WTC11 (cell line): ENCODE measurements around the gene AFG3L2. TPM values are rescaled to one million over a fixed set of nuclear protein-coding genes. Genes with fewer than 3 reads are reported as not detected.

ENCODE experiments used
- ATAC-seq: fragments of 200-7000 bp; cut with Tn5 transposase; 2 replicates; pipeline ENCODE4 v1.10.0; 2021; ENCODE audit warnings: mild to moderate bottlenecking, moderate library complexity
- CTCF ChIA-PET: fragments of 300-600 bp; sonication (Branson Sonifier 250); formaldehyde crosslinking; loops from one replicate; lab custom pipeline; 2021; ENCODE audit warnings: antibody characterized with exemption; lab: Charles Lee
- POLR2A ChIA-PET: fragments of 350-600 bp; sonication (Branson Sonifier 250); formaldehyde crosslinking; loops from one replicate; lab custom pipeline; 2021; ENCODE audit warnings: antibody characterized with exemption; lab: Charles Lee
- DNase-seq: peaks from one replicate; pipeline ENCODE4 v3.0.0; 2021; ENCODE audit warnings: low spot score
- H3K27ac Mint-ChIP-seq: 2 replicates; pipeline ENCODE4 v1.8.0; 2021; ENCODE audit warnings: mixed read lengths
- H3K27me3 Mint-ChIP-seq: 2 replicates; pipeline ENCODE4 v1.8.0; 2021; ENCODE audit warnings: low read depth, mild to moderate bottlenecking, moderate library complexity, mixed read lengths
- H3K36me3 Mint-ChIP-seq: 2 replicates; pipeline ENCODE4 v1.8.0; 2021; ENCODE audit warnings: mixed read lengths
- H3K4me1 Mint-ChIP-seq: 2 replicates; pipeline ENCODE4 v1.8.0; 2022; ENCODE audit warnings: mixed read lengths
- H3K4me3 Mint-ChIP-seq: 2 replicates; pipeline ENCODE4 v1.8.0; 2021; ENCODE audit warnings: mild to moderate bottlenecking, moderate library complexity, mixed read lengths
- H3K9me3 Mint-ChIP-seq: 2 replicates; pipeline ENCODE4 v1.8.0; 2021; ENCODE audit warnings: mixed read lengths
- CBFB ChIP-seq: sonication (generic); formaldehyde crosslinking; IDR thresholded peaks from 2 replicates; pipeline ENCODE4 v1.8.1; 2022; ENCODE audit warnings: mild to moderate bottlenecking, low read depth, missing genetic modification reagents
- CREB1 ChIP-seq: sonication (generic); formaldehyde crosslinking; IDR thresholded peaks from 2 replicates; pipeline ENCODE4 v1.8.0; 2023; ENCODE audit warnings: mild to moderate bottlenecking, missing genetic modification reagents
- CREM ChIP-seq: sonication (generic); formaldehyde crosslinking; IDR thresholded peaks from 2 replicates; pipeline ENCODE4 v1.8.1; 2022; ENCODE audit warnings: mild to moderate bottlenecking, missing genetic modification reagents, moderate library complexity
- ESRRA ChIP-seq: sonication (generic); formaldehyde crosslinking; IDR thresholded peaks from 2 replicates; pipeline ENCODE4 v1.8.1; 2022; ENCODE audit warnings: mild to moderate bottlenecking, missing genetic modification reagents, borderline replicate concordance
- ETV6 ChIP-seq: sonication (generic); formaldehyde crosslinking; IDR thresholded peaks from 2 replicates; pipeline ENCODE4 v1.8.1; 2022; ENCODE audit warnings: mild to moderate bottlenecking, missing genetic modification reagents
- GABPB1 ChIP-seq: sonication (generic); formaldehyde crosslinking; IDR thresholded peaks from 2 replicates; pipeline ENCODE4 v1.8.1; 2023; ENCODE audit warnings: mild to moderate bottlenecking, missing genetic modification reagents
- IRF2 ChIP-seq: sonication (generic); formaldehyde crosslinking; IDR thresholded peaks from 2 replicates; pipeline ENCODE4 v1.8.0; 2022; ENCODE audit warnings: low read depth, missing genetic modification reagents, borderline replicate concordance
- JAZF1 ChIP-seq: fragments of 250-450 bp; sonication (Bioruptor Pico); IDR thresholded peaks from 2 replicates; pipeline ENCODE4 v1.9.0; 2021; ENCODE audit warnings: moderate library complexity, mild to moderate bottlenecking, inconsistent platforms
- ZBTB21 ChIP-seq: sonication (generic); formaldehyde crosslinking; IDR thresholded peaks from 2 replicates; pipeline ENCODE4 v1.8.1; 2023; ENCODE audit warnings: mild to moderate bottlenecking, missing genetic modification reagents, borderline replicate concordance
- ZNF138 ChIP-seq: sonication (generic); formaldehyde crosslinking; conservative IDR thresholded peaks from 2 replicates; pipeline ENCODE4 v1.8.1; 2022; ENCODE audit warnings: mild to moderate bottlenecking, moderate library complexity, missing genetic modification reagents
- ZNF317 ChIP-seq: sonication (generic); formaldehyde crosslinking; IDR thresholded peaks from 2 replicates; pipeline ENCODE4 v1.8.1; 2023; ENCODE audit warnings: low read depth, mild to moderate bottlenecking, moderate library complexity, missing genetic modification reagents, borderline replicate concordance
- ZNF396 ChIP-seq: fragments of 250-450 bp; sonication (Bioruptor Pico); IDR thresholded peaks from 2 replicates; pipeline ENCODE4 v1.8.0; 2021; ENCODE audit warnings: mild to moderate bottlenecking, moderate library complexity, borderline replicate concordance
- ZNF423 ChIP-seq: fragments of 250-450 bp; sonication (Bioruptor Pico); IDR thresholded peaks from 2 replicates; pipeline ENCODE4 v2.1.2; 2022; ENCODE audit warnings: mild to moderate bottlenecking, moderate library complexity
- total RNA-seq: library from RNA; stranded (reverse); gene quantifications from 3 replicates; pipeline ENCODE4 v1.2.3, GENCODE V29; 2021
- TF ChIP-seq, protein P1 (sequence below): sonication (generic); formaldehyde crosslinking; IDR thresholded peaks from 2 replicates; pipeline ENCODE4 v1.8.0; 2023; ENCODE audit warnings: mild to moderate bottlenecking, missing genetic modification reagents
- TF ChIP-seq, protein P2 (sequence below): sonication (generic); formaldehyde crosslinking; IDR thresholded peaks from 2 replicates; pipeline ENCODE4 v1.8.0; 2022; ENCODE audit warnings: mild to moderate bottlenecking, missing genetic modification reagents
- TF ChIP-seq, protein P3 (sequence below): sonication (generic); formaldehyde crosslinking; IDR thresholded peaks from 2 replicates; pipeline ENCODE4 v1.8.1; 2023; ENCODE audit warnings: mild to moderate bottlenecking, missing genetic modification reagents
- TF ChIP-seq, protein P4 (sequence below): fragments of 250-450 bp; sonication (Bioruptor Pico); IDR thresholded peaks from 2 replicates; pipeline ENCODE4 v1.9.0; 2021; ENCODE audit warnings: mild to moderate bottlenecking

Gene AFG3L2
- total RNA-seq, 1 experiment from 2014 or later: 109 TPM

DNA sequence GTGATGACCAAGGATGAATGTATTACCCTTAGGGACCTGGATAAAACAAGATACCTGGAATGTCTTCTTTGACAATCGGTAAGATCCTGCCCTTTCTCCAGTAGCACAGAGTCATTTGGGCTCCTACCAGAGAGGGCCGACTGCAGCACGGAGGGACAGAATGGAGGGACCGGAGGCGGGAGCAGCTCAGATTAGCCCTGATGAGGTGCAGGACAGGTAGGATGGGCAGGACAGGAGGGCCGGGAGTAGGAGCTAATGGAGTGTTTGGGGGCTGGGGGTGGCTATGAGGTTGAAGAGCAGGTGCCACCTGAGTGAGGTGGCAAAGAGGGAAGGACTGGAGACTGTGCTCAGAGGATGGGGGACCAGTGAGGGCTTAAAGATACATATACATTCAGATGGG is 20.8 kb upstream of the AFG3L2 start:
- ChIA-PET CTCF (interaction anchor here (1.1 to 1.6 kb wide), 3 partner anchors 20 to 218 kb away, joined by 3 read pairs; partner anchors contain the start of gene AFG3L2), POLR2A (no interaction called here)
- DNase-seq: no peak
- peaks cover 20% of the 10 kb centered on the region for H3K4me1 Mint-ChIP-seq
- H3K36me3 Mint-ChIP-seq: no peaks in the 10 kb centered on the region
- H3K27me3 Mint-ChIP-seq: no peaks in the 10 kb centered on the region; the same call in 1 of the 2 replicates
- no peaks in the 10 kb centered on the region for H3K9me3 Mint-ChIP-seq
- ATAC-seq: no peak
- H3K4me3 Mint-ChIP-seq: no peak overlapping the region
- no peak overlapping the region for H3K27ac Mint-ChIP-seq
- no peak for TF ChIP-seq ZNF138 (CRISPR knock-in tag)

DNA sequence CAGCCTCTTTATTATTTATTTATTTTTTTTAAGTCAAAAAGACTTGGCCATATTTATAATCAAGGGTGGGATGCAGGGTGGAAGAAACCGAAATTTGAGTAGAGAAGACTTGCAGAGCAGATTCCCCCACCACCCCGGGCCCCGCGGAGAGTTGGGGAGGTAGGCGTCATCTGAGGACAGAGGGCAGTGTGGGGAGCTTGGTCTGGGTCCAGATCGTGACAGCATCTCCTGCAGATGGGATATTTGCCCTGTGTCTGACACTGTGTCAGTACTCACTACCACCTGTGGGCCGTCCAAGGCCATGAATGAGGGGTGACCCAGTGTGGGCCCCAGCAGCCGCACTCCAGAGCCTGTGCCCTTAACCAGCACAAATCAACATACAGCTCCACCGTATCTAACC is 20.2 kb upstream of the AFG3L2 start:
- ATAC-seq (no peak), DNase-seq (no peak)
- no peak overlapping the region for H3K4me3 Mint-ChIP-seq
- no peaks in the 10 kb centered on the region; the same call in 1 of the 2 replicates for H3K27me3 Mint-ChIP-seq
- no peaks in the 10 kb centered on the region for H3K36me3 Mint-ChIP-seq
- H3K4me1 Mint-ChIP-seq: peaks cover 20% of the 10 kb centered on the region
- H3K27ac Mint-ChIP-seq: no peak overlapping the region
- TF ChIP-seq GABPB1 (CRISPR knock-in tag) (no peak), ZNF423 (no peak), ZBTB21 (no peak), JAZF1 (CRISPR knock-in tag) (no peak), CBFB (CRISPR knock-in tag) (no peak), CREB1 (no peak), ZNF317 (no peak), ESRRA (CRISPR knock-in tag) (no peak), ZNF396 (CRISPR knock-in tag) (no peak)
- TF ChIP-seq, protein P1, sequence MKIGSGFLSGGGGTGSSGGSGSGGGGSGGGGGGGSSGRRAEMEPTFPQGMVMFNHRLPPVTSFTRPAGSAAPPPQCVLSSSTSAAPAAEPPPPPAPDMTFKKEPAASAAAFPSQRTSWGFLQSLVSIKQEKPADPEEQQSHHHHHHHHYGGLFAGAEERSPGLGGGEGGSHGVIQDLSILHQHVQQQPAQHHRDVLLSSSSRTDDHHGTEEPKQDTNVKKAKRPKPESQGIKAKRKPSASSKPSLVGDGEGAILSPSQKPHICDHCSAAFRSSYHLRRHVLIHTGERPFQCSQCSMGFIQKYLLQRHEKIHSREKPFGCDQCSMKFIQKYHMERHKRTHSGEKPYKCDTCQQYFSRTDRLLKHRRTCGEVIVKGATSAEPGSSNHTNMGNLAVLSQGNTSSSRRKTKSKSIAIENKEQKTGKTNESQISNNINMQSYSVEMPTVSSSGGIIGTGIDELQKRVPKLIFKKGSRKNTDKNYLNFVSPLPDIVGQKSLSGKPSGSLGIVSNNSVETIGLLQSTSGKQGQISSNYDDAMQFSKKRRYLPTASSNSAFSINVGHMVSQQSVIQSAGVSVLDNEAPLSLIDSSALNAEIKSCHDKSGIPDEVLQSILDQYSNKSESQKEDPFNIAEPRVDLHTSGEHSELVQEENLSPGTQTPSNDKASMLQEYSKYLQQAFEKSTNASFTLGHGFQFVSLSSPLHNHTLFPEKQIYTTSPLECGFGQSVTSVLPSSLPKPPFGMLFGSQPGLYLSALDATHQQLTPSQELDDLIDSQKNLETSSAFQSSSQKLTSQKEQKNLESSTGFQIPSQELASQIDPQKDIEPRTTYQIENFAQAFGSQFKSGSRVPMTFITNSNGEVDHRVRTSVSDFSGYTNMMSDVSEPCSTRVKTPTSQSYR (CRISPR knock-in tag): no peak
- TF ChIP-seq, protein P2, sequence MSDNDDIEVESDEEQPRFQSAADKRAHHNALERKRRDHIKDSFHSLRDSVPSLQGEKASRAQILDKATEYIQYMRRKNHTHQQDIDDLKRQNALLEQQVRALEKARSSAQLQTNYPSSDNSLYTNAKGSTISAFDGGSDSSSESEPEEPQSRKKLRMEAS (CRISPR knock-in tag): no peak
- ChIA-PET CTCF (interaction anchor here (1.1 to 1.6 kb wide), 3 partner anchors 20 to 219 kb away, joined by 3 read pairs; partner anchors contain the start of gene AFG3L2), POLR2A (no interaction called here)
- no peaks in the 10 kb centered on the region for H3K9me3 Mint-ChIP-seq

DNA sequence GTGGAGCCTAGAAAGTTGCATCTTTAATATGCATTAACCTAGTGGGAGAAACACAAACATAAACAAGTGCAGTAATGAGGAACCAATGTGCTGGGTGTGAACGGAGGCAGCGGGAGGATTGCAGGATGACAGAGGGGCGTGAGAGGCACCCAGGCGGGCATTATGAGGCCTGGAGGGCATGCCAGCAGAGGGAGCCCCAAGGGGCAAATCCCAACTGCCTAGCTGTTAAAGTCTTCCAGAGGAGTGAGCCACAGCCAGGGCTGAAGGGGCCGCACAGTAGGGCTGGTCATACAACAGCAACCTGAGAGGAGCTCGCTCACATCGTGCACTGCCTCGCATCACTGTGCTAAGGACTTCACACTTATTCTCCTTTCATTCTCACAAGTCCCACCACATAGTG is 17.4 kb upstream of the AFG3L2 start:
- ChIA-PET POLR2A (interaction anchor here (1.7 kb wide), 1 partner anchor 14 kb away, joined by 4 read pairs; the partner anchor contains the start of gene PRELID3A), CTCF (interaction anchor here (0.6 to 3.3 kb wide), 21 partner anchors 9 to 540 kb away, joined by 3 to 18 read pairs (median 4); partner anchors contain the start of genes AFG3L2 and PRELID3A)
- Mint-ChIP-seq H3K27me3 (no peaks in the 10 kb centered on the region), H3K36me3 (no peaks in the 10 kb centered on the region), H3K4me3 (no peak overlapping the region), H3K4me1 (peaks cover 14% of the 10 kb centered on the region), H3K9me3 (no peaks in the 10 kb centered on the region), H3K27ac (0 out of 2 replicates have a peak overlapping the region, but pooled peaks have one; percentile 15)
- TF ChIP-seq, protein P3, sequence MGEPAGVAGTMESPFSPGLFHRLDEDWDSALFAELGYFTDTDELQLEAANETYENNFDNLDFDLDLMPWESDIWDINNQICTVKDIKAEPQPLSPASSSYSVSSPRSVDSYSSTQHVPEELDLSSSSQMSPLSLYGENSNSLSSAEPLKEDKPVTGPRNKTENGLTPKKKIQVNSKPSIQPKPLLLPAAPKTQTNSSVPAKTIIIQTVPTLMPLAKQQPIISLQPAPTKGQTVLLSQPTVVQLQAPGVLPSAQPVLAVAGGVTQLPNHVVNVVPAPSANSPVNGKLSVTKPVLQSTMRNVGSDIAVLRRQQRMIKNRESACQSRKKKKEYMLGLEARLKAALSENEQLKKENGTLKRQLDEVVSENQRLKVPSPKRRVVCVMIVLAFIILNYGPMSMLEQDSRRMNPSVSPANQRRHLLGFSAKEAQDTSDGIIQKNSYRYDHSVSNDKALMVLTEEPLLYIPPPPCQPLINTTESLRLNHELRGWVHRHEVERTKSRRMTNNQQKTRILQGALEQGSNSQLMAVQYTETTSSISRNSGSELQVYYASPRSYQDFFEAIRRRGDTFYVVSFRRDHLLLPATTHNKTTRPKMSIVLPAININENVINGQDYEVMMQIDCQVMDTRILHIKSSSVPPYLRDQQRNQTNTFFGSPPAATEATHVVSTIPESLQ (CRISPR knock-in tag): no peak
- TF ChIP-seq ZNF423: no peak; the same call in 1 of the 2 replicates
- 0 out of 2 replicates have a peak, but pooled peaks have one; percentile 11 for TF ChIP-seq ETV6 (CRISPR knock-in tag)
- DNase-seq (peak; percentile 67), ATAC-seq (peak; percentile 85)

DNA sequence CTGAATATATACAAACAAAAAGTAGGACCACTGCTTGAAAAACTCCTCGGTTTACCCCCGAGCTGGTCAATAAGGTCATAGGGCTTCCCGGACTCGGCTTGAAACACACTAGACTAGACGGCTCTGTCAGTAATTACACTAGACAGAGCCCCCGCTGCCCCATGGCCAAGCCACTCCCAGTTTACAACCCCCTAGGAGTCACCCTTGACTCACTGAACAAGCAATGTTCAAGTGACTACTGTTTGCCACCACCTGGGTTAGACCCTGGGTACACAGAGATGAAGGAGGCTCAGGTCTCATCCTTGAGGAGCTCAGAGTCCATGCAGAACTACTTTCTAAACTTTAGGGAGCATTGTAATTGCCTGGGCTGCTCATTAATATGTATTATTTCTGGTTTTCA is 17.0 kb upstream of the AFG3L2 start:
- H3K27ac Mint-ChIP-seq: no peak overlapping the region
- H3K4me1 Mint-ChIP-seq: peaks cover 14% of the 10 kb centered on the region
- H3K27me3 Mint-ChIP-seq: no peaks in the 10 kb centered on the region
- H3K4me3 Mint-ChIP-seq: no peak overlapping the region
- H3K9me3 Mint-ChIP-seq: no peaks in the 10 kb centered on the region
- POLR2A ChIA-PET: interaction anchor here (1.7 kb wide), 1 partner anchor 14 kb away, joined by 4 read pairs; the partner anchor contains the start of gene PRELID3A
- CTCF ChIA-PET: interaction anchor here (0.8 to 3.3 kb wide), 17 partner anchors 10 to 540 kb away, joined by 3 to 18 read pairs (median 6); partner anchors contain the start of genes AFG3L2 and PRELID3A
- DNase-seq: no peak
- ATAC-seq: no peak
- no peaks in the 10 kb centered on the region for H3K36me3 Mint-ChIP-seq
- TF ChIP-seq ZBTB21: no peak
- TF ChIP-seq, protein P3 (CRISPR knock-in tag): no peak
- TF ChIP-seq CREM: no peak
- TF ChIP-seq, protein P4, sequence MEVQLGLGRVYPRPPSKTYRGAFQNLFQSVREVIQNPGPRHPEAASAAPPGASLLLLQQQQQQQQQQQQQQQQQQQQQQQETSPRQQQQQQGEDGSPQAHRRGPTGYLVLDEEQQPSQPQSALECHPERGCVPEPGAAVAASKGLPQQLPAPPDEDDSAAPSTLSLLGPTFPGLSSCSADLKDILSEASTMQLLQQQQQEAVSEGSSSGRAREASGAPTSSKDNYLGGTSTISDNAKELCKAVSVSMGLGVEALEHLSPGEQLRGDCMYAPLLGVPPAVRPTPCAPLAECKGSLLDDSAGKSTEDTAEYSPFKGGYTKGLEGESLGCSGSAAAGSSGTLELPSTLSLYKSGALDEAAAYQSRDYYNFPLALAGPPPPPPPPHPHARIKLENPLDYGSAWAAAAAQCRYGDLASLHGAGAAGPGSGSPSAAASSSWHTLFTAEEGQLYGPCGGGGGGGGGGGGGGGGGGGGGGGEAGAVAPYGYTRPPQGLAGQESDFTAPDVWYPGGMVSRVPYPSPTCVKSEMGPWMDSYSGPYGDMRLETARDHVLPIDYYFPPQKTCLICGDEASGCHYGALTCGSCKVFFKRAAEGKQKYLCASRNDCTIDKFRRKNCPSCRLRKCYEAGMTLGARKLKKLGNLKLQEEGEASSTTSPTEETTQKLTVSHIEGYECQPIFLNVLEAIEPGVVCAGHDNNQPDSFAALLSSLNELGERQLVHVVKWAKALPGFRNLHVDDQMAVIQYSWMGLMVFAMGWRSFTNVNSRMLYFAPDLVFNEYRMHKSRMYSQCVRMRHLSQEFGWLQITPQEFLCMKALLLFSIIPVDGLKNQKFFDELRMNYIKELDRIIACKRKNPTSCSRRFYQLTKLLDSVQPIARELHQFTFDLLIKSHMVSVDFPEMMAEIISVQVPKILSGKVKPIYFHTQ (CRISPR knock-in tag): no peak
- no peak for TF ChIP-seq GABPB1 (CRISPR knock-in tag)
- no peak for TF ChIP-seq IRF2 (CRISPR knock-in tag)
